ENCODE measurements around the gene ITGAD.

DNA sequence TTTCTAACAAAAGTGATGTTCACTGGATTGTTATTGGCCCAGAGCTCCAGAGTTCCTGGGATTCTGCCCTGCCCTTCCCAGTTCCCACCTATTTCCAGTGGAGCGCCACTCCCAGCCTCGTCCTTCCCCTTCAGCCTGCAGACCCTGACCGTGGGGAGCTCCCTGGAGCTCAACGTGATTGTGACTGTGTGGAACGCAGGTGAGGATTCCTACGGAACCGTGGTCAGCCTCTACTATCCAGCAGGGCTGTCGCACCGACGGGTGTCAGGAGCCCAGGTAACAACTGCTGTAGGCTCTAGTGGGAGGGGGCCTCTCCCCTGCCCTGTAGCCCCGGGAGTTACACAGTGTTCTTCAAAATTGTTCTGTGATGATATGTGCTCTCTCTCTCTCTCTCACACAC, 23.2 kb downstream of the ITGAD start:
- TF ChIP-seq, protein P1, sequence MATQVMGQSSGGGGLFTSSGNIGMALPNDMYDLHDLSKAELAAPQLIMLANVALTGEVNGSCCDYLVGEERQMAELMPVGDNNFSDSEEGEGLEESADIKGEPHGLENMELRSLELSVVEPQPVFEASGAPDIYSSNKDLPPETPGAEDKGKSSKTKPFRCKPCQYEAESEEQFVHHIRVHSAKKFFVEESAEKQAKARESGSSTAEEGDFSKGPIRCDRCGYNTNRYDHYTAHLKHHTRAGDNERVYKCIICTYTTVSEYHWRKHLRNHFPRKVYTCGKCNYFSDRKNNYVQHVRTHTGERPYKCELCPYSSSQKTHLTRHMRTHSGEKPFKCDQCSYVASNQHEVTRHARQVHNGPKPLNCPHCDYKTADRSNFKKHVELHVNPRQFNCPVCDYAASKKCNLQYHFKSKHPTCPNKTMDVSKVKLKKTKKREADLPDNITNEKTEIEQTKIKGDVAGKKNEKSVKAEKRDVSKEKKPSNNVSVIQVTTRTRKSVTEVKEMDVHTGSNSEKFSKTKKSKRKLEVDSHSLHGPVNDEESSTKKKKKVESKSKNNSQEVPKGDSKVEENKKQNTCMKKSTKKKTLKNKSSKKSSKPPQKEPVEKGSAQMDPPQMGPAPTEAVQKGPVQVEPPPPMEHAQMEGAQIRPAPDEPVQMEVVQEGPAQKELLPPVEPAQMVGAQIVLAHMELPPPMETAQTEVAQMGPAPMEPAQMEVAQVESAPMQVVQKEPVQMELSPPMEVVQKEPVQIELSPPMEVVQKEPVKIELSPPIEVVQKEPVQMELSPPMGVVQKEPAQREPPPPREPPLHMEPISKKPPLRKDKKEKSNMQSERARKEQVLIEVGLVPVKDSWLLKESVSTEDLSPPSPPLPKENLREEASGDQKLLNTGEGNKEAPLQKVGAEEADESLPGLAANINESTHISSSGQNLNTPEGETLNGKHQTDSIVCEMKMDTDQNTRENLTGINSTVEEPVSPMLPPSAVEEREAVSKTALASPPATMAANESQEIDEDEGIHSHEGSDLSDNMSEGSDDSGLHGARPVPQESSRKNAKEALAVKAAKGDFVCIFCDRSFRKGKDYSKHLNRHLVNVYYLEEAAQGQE (IDR thresholded peaks at IDR 0.05), result no peak
- TF ChIP-seq, protein P2, sequence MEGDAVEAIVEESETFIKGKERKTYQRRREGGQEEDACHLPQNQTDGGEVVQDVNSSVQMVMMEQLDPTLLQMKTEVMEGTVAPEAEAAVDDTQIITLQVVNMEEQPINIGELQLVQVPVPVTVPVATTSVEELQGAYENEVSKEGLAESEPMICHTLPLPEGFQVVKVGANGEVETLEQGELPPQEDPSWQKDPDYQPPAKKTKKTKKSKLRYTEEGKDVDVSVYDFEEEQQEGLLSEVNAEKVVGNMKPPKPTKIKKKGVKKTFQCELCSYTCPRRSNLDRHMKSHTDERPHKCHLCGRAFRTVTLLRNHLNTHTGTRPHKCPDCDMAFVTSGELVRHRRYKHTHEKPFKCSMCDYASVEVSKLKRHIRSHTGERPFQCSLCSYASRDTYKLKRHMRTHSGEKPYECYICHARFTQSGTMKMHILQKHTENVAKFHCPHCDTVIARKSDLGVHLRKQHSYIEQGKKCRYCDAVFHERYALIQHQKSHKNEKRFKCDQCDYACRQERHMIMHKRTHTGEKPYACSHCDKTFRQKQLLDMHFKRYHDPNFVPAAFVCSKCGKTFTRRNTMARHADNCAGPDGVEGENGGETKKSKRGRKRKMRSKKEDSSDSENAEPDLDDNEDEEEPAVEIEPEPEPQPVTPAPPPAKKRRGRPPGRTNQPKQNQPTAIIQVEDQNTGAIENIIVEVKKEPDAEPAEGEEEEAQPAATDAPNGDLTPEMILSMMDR (IDR thresholded peaks at IDR 0.05; ENCODE audit: low read depth, low read length, missing input control), result no peak
- TF ChIP-seq JUND (IDR thresholded peaks at IDR 0.05) (no peak), TAF1 (conservative IDR thresholded peaks at IDR 0.05) (no peak)
- TF ChIP-seq, protein P3, sequence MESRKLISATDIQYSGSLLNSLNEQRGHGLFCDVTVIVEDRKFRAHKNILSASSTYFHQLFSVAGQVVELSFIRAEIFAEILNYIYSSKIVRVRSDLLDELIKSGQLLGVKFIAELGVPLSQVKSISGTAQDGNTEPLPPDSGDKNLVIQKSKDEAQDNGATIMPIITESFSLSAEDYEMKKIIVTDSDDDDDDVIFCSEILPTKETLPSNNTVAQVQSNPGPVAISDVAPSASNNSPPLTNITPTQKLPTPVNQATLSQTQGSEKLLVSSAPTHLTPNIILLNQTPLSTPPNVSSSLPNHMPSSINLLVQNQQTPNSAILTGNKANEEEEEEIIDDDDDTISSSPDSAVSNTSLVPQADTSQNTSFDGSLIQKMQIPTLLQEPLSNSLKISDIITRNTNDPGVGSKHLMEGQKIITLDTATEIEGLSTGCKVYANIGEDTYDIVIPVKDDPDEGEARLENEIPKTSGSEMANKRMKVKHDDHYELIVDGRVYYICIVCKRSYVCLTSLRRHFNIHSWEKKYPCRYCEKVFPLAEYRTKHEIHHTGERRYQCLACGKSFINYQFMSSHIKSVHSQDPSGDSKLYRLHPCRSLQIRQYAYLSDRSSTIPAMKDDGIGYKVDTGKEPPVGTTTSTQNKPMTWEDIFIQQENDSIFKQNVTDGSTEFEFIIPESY (IDR thresholded peaks at IDR 0.05), result no peak
- TF ChIP-seq, protein P4, sequence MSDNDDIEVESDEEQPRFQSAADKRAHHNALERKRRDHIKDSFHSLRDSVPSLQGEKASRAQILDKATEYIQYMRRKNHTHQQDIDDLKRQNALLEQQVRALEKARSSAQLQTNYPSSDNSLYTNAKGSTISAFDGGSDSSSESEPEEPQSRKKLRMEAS (IDR thresholded peaks at IDR 0.05), result no peak
